Neuron (in vitro differentiated cells): ENCODE measurements around the gene LACTB.

Experiments
- H2AFZ ChIP-seq: one replicate; pipeline ENCODE4 v1.6.1; 2013; ENCODE audit warnings: low read depth, mild to moderate bottlenecking, inconsistent platforms, low read length, moderate library complexity
- H3K27me3 ChIP-seq: one replicate; pipeline ENCODE4 v1.6.1; 2013; ENCODE audit warnings: low read length; ENCODE audit not compliant: insufficient read depth
- H3K36me3 ChIP-seq: one replicate; pipeline ENCODE4 v1.6.1; 2013; ENCODE audit warnings: low read length; ENCODE audit not compliant: insufficient read depth
- H3K4me1 ChIP-seq: one replicate; pipeline ENCODE4 v1.6.1; 2013; ENCODE audit warnings: low read length; ENCODE audit not compliant: insufficient read depth
- H3K4me3 ChIP-seq: 2 replicates; pipeline ENCODE4 v1.5.1; 2013; ENCODE audit warnings: mild to moderate bottlenecking, low read length, moderate library complexity
- H3K9me3 ChIP-seq: one replicate; pipeline ENCODE4 v1.6.1; 2013; ENCODE audit warnings: low read length

LACTB gene

DNA sequence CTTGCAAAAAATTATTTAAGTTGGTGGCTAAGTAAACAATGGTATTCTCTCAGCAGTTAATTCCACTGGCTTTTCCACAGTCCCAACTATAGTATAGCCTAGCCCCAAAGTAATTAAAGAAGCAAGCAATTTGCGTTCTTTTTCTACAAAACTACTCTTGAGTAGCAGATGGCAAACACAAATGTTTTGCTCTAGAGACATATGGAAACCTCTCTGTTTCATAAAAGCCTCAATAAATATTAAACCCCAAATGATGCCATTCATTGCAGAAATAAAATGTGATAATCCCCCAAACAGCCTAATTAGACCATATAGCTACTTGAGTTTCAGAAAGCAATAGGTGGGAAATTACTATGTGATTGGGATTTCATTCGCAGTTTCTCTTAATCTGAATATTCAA lies 59.1 kb downstream of the LACTB start:
- H3K4me3 ChIP-seq = no peak overlapping the region
- H3K36me3 ChIP-seq = no peaks in the 10 kb centered on the region
- H3K27me3 ChIP-seq = no peaks in the 10 kb centered on the region
- peaks cover 12% of the 10 kb centered on the region for H3K4me1 ChIP-seq
- no peak overlapping the region for H2AFZ ChIP-seq
- no peaks in the 10 kb centered on the region for H3K9me3 ChIP-seq

DNA sequence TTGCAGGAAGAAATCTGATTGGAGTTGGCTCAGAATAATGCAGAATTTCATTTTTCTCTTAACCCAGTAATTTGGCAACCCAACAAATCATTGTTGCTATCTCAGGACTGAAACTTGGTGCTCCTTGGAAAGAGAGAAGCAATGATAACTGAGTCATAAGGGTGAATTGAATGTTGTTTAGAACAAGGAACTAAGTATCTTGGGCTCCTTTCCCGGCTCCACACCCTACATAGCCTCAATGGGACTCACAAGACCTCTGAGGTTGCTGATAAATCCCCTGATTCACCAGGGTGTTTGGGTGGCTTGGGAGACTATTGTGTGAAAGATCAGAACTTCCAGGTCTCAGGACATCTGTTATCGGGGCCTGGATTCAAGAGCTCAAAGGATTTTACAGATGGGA lies 60.0 kb downstream of the LACTB start:
- no peaks in the 10 kb centered on the region for H3K36me3 ChIP-seq
- peaks cover 12% of the 10 kb centered on the region for H3K4me1 ChIP-seq
- no peaks in the 10 kb centered on the region for H3K27me3 ChIP-seq
- H3K9me3 ChIP-seq = no peaks in the 10 kb centered on the region
- no peak overlapping the region for H2AFZ ChIP-seq
- no peak overlapping the region for H3K4me3 ChIP-seq

DNA sequence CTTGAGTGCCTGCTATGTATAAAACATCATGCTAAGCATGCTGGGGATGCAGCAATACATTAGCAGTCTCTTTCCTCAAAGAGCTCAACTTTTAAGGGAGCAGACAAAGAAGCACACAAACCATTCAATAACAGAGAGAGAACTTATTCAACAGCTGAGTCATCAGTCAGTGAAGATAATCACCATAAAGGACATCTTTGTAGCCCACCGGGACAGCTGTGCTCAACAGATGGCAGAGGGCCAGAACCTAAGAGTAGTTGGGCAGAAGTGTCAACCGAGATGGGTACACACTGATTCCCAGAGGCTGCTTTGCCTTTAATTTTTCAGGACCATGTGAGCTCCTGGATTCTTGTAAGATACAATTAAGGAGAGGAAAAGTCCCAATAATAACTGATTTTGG lies 63.5 kb downstream of the LACTB start:
- Histone ChIP-seq H2AFZ (no peak overlapping the region), H3K9me3 (no peaks in the 10 kb centered on the region), H3K4me3 (no peak overlapping the region), H3K36me3 (no peaks in the 10 kb centered on the region), H3K27me3 (no peaks in the 10 kb centered on the region), H3K4me1 (peaks cover 21% of the 10 kb centered on the region)

DNA sequence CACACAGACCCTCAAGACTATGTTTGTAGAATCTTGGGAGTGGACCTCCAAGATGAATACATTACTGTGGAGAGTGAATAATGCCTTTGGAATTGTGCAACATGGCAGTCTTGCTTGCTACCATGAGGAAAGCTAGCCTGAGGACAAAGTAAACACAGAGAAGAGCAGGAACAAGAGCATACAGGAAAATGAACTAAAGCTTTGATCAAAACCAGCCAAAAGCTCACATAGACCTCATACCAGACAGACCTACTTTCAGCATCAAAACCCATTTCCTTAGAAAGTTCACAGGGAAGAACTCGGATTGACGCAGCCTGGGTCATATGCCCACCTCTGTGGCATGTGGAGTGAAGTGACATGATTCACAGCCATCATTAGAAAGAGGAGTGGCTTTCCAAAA lies 64.4 kb downstream of the LACTB start:
- H3K4me1 ChIP-seq = peaks cover 29% of the 10 kb centered on the region
- no peak overlapping the region for H3K4me3 ChIP-seq
- no peaks in the 10 kb centered on the region for H3K27me3 ChIP-seq
- no peaks in the 10 kb centered on the region for H3K36me3 ChIP-seq
- no peak overlapping the region for H2AFZ ChIP-seq
- no peaks in the 10 kb centered on the region for H3K9me3 ChIP-seq

DNA sequence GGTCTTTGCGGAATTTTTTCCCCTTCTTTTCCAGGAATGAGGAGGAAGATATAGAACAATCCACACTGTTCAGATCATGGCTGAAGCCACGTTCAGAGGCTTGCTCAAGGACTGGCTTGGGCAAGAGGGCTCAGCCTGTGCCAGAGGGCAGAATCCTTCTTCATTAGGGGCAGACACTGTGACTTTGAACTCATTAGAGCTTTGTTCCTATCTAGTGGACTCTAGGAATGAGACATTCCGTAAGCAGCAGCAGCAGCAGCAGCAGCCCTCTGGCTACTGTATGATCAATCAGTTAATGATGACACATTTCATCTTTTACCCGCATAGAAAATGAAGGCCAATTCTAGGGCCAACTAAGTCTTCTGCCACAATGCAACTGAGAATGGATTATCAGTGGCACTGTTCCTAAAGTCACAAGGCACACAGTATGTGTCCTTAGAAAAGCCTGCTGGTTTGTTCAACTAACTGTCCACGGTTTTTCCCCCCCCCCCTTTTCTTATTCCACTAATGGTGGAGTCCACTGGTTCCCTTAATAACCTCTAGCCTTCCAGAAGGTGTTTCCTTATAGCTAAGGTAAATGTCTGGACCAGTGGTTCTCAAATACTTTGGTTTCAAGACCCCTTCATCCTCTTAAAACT lies 66.0 kb downstream of the LACTB start:
- no peaks in the 10 kb centered on the region for H3K27me3 ChIP-seq
- peaks cover 41% of the 10 kb centered on the region for H3K4me1 ChIP-seq
- no peaks in the 10 kb centered on the region for H3K36me3 ChIP-seq
- no peak overlapping the region for H2AFZ ChIP-seq
- no peak overlapping the region for H3K4me3 ChIP-seq
- H3K9me3 ChIP-seq = no peaks in the 10 kb centered on the region

DNA sequence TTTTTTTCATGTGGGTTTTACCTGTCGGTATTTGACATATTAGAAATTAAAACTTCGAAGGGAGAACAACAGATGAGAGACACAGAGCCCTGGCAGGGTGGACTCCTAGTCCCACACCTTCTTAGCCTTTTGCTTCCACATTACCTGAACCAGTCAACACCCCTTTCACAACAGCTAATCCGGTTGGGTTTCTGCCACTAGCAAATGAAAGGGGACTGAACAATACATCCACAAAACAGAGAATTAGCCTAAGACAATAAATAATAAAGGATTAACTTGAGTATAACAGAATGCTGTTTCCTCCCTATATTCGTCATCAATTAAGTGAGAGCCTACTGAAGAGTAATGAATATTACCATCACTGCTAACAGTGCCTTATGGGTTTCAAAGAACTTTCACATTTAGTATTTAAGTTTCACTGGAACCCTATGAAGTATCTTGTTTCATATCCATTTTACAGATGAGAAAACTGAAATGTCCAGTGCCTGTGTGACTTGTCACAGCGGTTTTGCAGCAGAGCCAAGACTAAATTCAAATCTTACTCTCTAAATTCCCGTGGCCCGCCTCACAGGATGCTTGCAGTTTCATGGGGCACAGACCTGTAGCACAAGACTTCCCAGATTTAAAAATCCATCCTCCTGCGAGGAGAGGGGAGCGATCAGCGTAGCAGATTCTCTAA lies 66.7 kb downstream of the LACTB start:
- Histone ChIP-seq H3K4me3 (peak overlapping the region; percentile 82), H3K27me3 (no peaks in the 10 kb centered on the region), H2AFZ (peak overlapping the region; percentile 62), H3K4me1 (peaks cover 41% of the 10 kb centered on the region), H3K36me3 (no peaks in the 10 kb centered on the region), H3K9me3 (no peaks in the 10 kb centered on the region)

DNA sequence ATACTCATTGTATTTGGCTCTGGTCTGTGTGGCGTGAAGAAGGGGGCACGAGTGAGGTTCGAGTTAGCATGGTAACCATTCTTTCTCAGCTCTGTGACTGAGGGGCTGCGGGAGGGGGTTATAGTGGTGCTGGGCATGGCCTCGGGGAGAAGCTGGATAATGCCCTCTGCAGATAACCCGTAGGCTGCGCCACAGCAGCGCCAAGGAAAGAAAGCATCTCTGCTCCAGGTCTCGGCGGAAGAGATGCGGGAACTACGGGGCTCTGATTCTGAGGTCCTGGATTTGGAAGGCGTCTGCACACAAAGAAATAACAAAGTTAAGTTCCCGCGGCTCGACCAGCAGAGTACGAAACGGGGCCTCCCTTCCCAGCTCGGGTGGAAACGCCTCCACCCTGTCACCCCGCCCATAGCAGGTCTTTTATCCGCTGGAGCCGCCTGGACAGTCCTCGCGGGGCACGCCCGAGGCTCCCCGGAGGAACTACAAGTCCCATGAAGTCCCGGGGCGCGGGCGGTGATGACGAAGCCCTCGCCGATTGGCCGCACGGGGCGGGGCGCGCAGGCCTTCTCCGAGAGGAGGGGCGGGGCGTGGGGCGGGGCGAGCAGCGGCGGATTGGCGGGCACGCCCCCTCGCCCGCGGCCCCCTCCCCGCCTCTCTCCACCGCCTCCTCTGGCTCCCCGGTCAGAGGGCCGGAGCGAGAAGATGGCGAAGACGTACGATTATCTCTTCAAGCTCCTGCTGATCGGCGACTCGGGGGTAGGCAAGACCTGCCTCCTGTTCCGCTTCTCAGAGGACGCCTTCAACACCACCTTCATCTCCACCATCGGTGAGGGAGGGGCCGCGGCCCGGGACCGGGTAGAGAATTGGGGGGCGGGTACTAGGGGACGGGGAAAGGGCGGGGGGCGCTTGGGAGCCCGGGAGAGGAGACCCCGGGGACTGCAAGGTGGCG lies 67.5 kb downstream of the LACTB start, which contains the start of gene RAB8B:
Gene RAB8B, plus strand, starts transcription at position 681 of the 946 bp plus-strand sequence. Its CDS starts 19 bp downstream, at position 700.
- H3K27me3 ChIP-seq = no peaks in the 10 kb centered on the region
- no peaks in the 10 kb centered on the region for H3K36me3 ChIP-seq
- peaks cover 41% of the 10 kb centered on the region for H3K4me1 ChIP-seq
- H3K4me3 ChIP-seq = peak within 1 kb of the TSS; percentile 82
- H3K9me3 ChIP-seq = no peaks in the 10 kb centered on the region
- H2AFZ ChIP-seq = peak within 1 kb of the TSS; percentile 62

DNA sequence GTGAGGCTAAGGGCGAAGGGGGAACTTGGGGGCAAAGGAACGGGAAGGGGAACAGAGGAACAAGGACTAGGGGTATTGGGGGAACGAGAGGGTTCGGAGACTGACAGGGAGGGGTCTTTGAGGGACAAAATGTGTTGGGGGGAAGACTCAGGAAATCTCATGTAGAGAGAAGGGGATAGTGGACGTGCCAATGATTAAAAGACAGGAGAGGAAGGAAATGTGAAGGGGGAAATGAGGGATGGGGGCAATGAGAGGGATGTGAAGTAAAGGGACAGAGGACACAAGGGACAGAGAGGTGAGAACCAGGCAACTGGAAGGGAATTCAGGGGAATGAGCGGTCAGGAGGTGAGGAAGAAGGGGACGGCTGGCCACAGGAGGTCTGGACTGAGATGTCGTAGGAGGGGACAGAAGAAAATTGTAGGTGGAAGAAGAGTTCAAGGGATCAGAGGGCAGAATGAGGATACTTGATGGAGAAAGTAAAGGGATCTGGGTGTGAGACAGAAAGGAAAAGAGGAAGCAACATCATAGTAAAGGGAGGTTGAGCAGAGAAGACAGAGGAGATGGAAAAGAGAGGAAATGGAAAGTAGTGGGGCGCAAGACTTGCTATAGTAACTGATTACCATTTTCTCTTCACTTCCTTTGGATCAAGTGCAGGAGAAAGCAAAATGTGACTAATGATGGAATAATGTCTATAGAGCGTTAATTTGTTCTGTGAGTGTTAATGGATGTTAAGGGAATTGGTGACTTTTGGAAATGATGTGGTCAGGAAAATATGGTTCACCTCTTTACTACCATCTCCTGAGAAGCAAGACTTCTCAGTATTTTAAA lies 68.5 kb downstream of the LACTB start:
- H3K27me3 ChIP-seq = no peaks in the 10 kb centered on the region
- no peaks in the 10 kb centered on the region for H3K9me3 ChIP-seq
- no peaks in the 10 kb centered on the region for H3K36me3 ChIP-seq

DNA sequence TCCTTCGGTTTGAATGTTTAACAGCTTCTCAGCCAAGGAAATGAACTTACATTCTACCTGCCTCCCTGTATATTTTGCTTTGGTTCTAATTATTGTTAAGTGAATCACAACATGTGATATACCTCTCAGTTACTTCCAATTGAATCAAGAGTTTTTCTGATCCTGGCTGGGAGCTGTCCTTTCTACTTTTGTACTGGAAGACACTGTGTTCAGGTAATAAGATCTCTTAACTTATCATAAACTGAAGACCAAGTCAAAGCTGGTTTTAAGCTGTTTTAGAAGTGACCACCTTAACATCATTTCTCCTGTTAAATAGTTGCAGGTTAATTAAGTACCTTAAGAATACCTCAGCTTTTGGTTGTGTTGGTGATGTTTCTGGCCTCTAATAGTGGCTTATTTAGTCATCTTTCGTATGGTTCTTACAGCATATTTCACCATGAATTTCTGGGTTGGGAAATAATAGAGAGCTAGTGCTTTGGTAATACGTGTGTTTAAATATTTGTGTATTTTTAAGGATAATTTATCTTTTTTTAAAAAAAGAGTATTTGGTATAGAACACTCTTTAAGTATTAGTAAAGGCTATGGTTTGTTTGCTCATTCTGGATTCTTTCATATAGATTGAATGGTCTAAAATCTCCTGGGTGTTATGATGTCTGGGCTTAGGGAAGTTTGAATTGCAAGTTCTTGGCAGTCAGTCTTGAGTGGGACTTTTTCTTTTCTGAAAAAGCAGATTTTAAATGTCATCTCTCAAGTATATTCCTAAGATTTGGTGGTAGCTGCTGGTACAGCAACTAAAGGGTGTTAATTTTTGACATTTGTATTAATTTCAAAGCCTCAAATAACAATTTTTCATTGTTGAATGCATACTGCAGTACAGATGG lies 69.3 kb downstream of the LACTB start:
- peak overlapping the region; percentile 64 for H3K4me3 ChIP-seq
- no peaks in the 10 kb centered on the region for H3K9me3 ChIP-seq
- H3K4me1 ChIP-seq = peaks cover 29% of the 10 kb centered on the region
- no peaks in the 10 kb centered on the region for H3K36me3 ChIP-seq
- H2AFZ ChIP-seq = no peak overlapping the region
- H3K27me3 ChIP-seq = no peaks in the 10 kb centered on the region

More for the DNA sequence above, 68.5 kb downstream of the LACTB start:
- H3K4me3 ChIP-seq = peak overlapping the region; percentile 64
- H2AFZ ChIP-seq = peak overlapping the region; percentile 62
- peaks cover 34% of the 10 kb centered on the region for H3K4me1 ChIP-seq
